GM23338 (cell line): Measurements from ENCODE around the gene ISCU. TPM values are rescaled to one million over a fixed set of nuclear protein-coding genes. Genes with fewer than 3 reads are reported as not detected.

Source experiments
- ATAC-seq: fragments of 200-7000 bp; cut with Tn5 transposase; 3 replicates; pipeline ENCODE4 v1.9.1; 2020
- DNase-seq: peaks from one replicate; pipeline ENCODE4 v3.0.0-alpha.2; 2015; ENCODE audit warnings: low spot score
- H2AFZ ChIP-seq: fragments of 200-600 bp; sonication (generic); 2 replicates; pipeline ENCODE4 v1.8.0; 2016; ENCODE audit warnings: antibody characterized with exemption, mild to moderate bottlenecking, moderate library complexity
- H3F3A ChIP-seq: fragments of 200-600 bp; sonication (generic); replicated peaks from 2 replicates; pipeline ENCODE4 v1.8.0; 2017; ENCODE audit warnings: antibody characterized with exemption, mixed run types, low read depth
- H3K27ac ChIP-seq: fragments of 200-600 bp; sonication (generic); 2 replicates; pipeline ENCODE4 v1.6.1; 2016; ENCODE audit warnings: low read depth
- H3K27me3 ChIP-seq: fragments of 200-600 bp; sonication (generic); 2 replicates; pipeline ENCODE4 v1.8.0; 2016; ENCODE audit warnings: mild to moderate bottlenecking, mixed run types, moderate library complexity; ENCODE audit not compliant: insufficient read depth
- H3K36me3 ChIP-seq: fragments of 200-600 bp; sonication (generic); 2 replicates; pipeline ENCODE4 v1.8.0; 2016; ENCODE audit warnings: mild to moderate bottlenecking; ENCODE audit not compliant: insufficient read depth
- H3K4me1 ChIP-seq: fragments of 200-600 bp; sonication (generic); 2 replicates; pipeline ENCODE4 v1.8.0; 2016; ENCODE audit warnings: mild to moderate bottlenecking, moderate library complexity; ENCODE audit not compliant: insufficient read depth
- H3K4me2 ChIP-seq: fragments of 200-600 bp; sonication (generic); 2 replicates; pipeline ENCODE4 v1.7.1; 2017; ENCODE audit warnings: mixed run types
- H3K4me3 ChIP-seq: fragments of 200-600 bp; sonication (generic); 2 replicates; pipeline ENCODE4 v1.6.1; 2016; ENCODE audit warnings: mixed run types
- H3K79me2 ChIP-seq: fragments of 200-600 bp; sonication (generic); replicated peaks from 2 replicates; pipeline ENCODE4 v1.8.0; 2017; ENCODE audit warnings: mild to moderate bottlenecking; ENCODE audit not compliant: insufficient read depth
- H3K9me2 ChIP-seq: fragments of 200-600 bp; sonication (generic); 2 replicates; pipeline ENCODE4 v1.8.0; 2017; ENCODE audit not compliant: insufficient read depth
- H4K20me1 ChIP-seq: fragments of 200-600 bp; sonication (generic); replicated peaks from 2 replicates; pipeline ENCODE4 v1.8.0; 2017; ENCODE audit warnings: mild to moderate bottlenecking; ENCODE audit not compliant: insufficient read depth
- H3K27ac Mint-ChIP-seq: 2 replicates; pipeline ENCODE4 v1.8.0; 2020; ENCODE audit warnings: inconsistent platforms, mild to moderate bottlenecking, moderate library complexity, mixed read lengths
- H3K27me3 Mint-ChIP-seq: 3 replicates; pipeline ENCODE4 v1.8.0; 2022; ENCODE audit warnings: low read depth, mild to moderate bottlenecking, moderate library complexity, mixed read lengths, inconsistent platforms; ENCODE audit not compliant: insufficient read depth, poor library complexity
- H3K36me3 Mint-ChIP-seq: 3 replicates; pipeline ENCODE4 v1.8.0; 2021; ENCODE audit warnings: low read depth, mild to moderate bottlenecking, inconsistent platforms, moderate library complexity, mixed read lengths
- H3K4me1 Mint-ChIP-seq: 3 replicates; pipeline ENCODE4 v1.8.0; 2020; ENCODE audit warnings: mild to moderate bottlenecking, inconsistent platforms, mixed read lengths
- H3K4me3 Mint-ChIP-seq: 3 replicates; pipeline ENCODE4 v1.8.0; 2021; ENCODE audit warnings: moderate library complexity, mild to moderate bottlenecking, inconsistent platforms, mixed read lengths
- H3K9me3 Mint-ChIP-seq: 3 replicates; pipeline ENCODE4 v1.8.0; 2020; ENCODE audit warnings: moderate library complexity, mild to moderate bottlenecking, inconsistent platforms, mixed read lengths
- CREB1 ChIP-seq: fragments of 250-450 bp; sonication (Bioruptor Pico); IDR thresholded peaks from 2 replicates; pipeline ENCODE4 v1.5.0; 2020; ENCODE audit warnings: low read depth, mild to moderate bottlenecking, moderate library complexity
- CTCF ChIP-seq, 2 experiments: fragments of 200-600 bp in 1 of 2; sonication (generic) in 1 of 2; conservative IDR thresholded peaks; 2 replicates each; pipeline versions ENCODE4 v1.5.1 to v1.6.1; 2016 to 2017; ENCODE audit warnings: antibody characterized with exemption in 2 of 2, low read depth in 2 of 2, mild to moderate bottlenecking in 2 of 2, moderate library complexity in 1 of 2
- ETS1 ChIP-seq: IDR thresholded peaks from 2 replicates; pipeline ENCODE4 v1.6.1; 2016; ENCODE audit warnings: antibody characterized with exemption
- EZH2 ChIP-seq: fragments of 200-600 bp; sonication (generic); IDR thresholded peaks from one replicate; pipeline ENCODE4 v1.8.0; 2017; ENCODE audit warnings: antibody characterized with exemption, mild to moderate bottlenecking, low read depth; ENCODE audit not compliant: unreplicated experiment
- EZH2phosphoT487 ChIP-seq: fragments of 200-600 bp; sonication (generic); IDR thresholded peaks from one replicate; pipeline ENCODE4 v1.8.1; 2018; ENCODE audit warnings: antibody characterized with exemption; ENCODE audit not compliant: unreplicated experiment
- JUNB ChIP-seq: IDR thresholded peaks from one replicate; pipeline ENCODE4 v1.6.1; 2016; ENCODE audit warnings: antibody characterized with exemption; ENCODE audit not compliant: unreplicated experiment
- NANOG ChIP-seq: IDR thresholded peaks from 2 replicates; pipeline ENCODE4 v1.6.1; 2016; ENCODE audit warnings: antibody characterized with exemption, borderline replicate concordance
- POLR2AphosphoS5 ChIP-seq: IDR thresholded peaks from 2 replicates; pipeline ENCODE4 v1.6.1; 2016; ENCODE audit warnings: antibody characterized with exemption, low read depth
- REST ChIP-seq: IDR thresholded peaks from one replicate; pipeline ENCODE4 v1.6.1; 2018; ENCODE audit warnings: antibody characterized with exemption; ENCODE audit not compliant: unreplicated experiment
- STAT1 ChIP-seq: IDR thresholded peaks from one replicate; pipeline ENCODE4 v1.6.1; 2016; ENCODE audit warnings: antibody characterized with exemption; ENCODE audit not compliant: unreplicated experiment
- ZNF114 ChIP-seq: fragments of 250-450 bp; sonication (Bioruptor Pico); IDR thresholded peaks from 2 replicates; pipeline ENCODE4 v1.5.0; 2020; ENCODE audit warnings: mild to moderate bottlenecking, moderate library complexity
- ZNF331 ChIP-seq: fragments of 250-450 bp; sonication (Bioruptor Pico); IDR thresholded peaks from 2 replicates; pipeline ENCODE4 v1.5.0; 2020; ENCODE audit warnings: low read depth, mild to moderate bottlenecking, moderate library complexity
- ZNF462 ChIP-seq: fragments of 250-450 bp; sonication (Bioruptor Pico); IDR thresholded peaks from 2 replicates; pipeline ENCODE4 v1.5.0; 2020; ENCODE audit warnings: mild to moderate bottlenecking, moderate library complexity
- polyA plus RNA-seq: library from polyadenylated mRNA; unstranded; fragments of >200 nt; fragmentation: Nextera tagmentation; extraction: Ambion mirVana; gene quantifications from 2 replicates; pipeline ENCODE4 v1.2.1, GENCODE V29; 2016
- total RNA-seq: library from RNA; depleted of rRNA; stranded (reverse); fragments of >200 nt; shearing (Covaris generic); gene quantifications from 2 replicates; pipeline ENCODE4 v1.2.3, GENCODE V29; 2014

Gene ISCU
- total and polyA plus RNA-seq, 2 experiments from 2014 or later: 123 to 129 TPM

- H3K27me3 ChIP-seq: no peaks in the 10 kb centered on the region
- 0 out of 2 replicates have a peak overlapping the region, but pooled peaks have one; percentile 7 for H2AFZ ChIP-seq
- Mint-ChIP-seq H3K4me3 (no peak overlapping the region), H3K9me3 (no peaks in the 10 kb centered on the region), H3K27ac (no peak overlapping the region), H3K36me3 (no peaks in the 10 kb centered on the region), H3K27me3 (peaks cover 8% of the 10 kb centered on the region), H3K4me1 (peaks cover 22% of the 10 kb centered on the region)
- ATAC-seq: no peak
- no peak overlapping the region for H3K4me3 ChIP-seq
- H4K20me1 ChIP-seq: no peaks in the 10 kb centered on the region
- 0 out of 2 replicates have a peak, but pooled peaks cover 6% of the 10 kb centered on the region for H3F3A ChIP-seq
- H3K9me2 ChIP-seq: no peaks in the 10 kb centered on the region
- TF ChIP-seq ZNF114 (CRISPR knock-in tag) (no peak), POLR2AphosphoS5 (no peak), ETS1 (no peak), CTCF (conservative IDR thresholded peaks at IDR 0.05; ENCODE audit: low read depth in 2 of 2) (no peak), JUNB (no peak), ZNF331 (CRISPR knock-in tag) (no peak), REST (no peak), EZH2 (no peak), EZH2phosphoT487 (no peak), STAT1 (no peak), NANOG (no peak), ZNF462 (no peak), CREB1 (no peak)
- H3K79me2 ChIP-seq: no peaks in the 10 kb centered on the region
- H3K27ac ChIP-seq: no peak overlapping the region
- DNase-seq: no peak
- no peaks in the 10 kb centered on the region for H3K36me3 ChIP-seq
- H3K4me2 ChIP-seq: no peak overlapping the region
- H3K4me1 ChIP-seq: no peaks in the 10 kb centered on the region; the same call in 1 of the 2 replicates
Observed at GRCh38 chr12:108607981-108608600, 45.7 kb downstream of the ISCU start.
